ENCODE results near the gene SMIM21. TPM values are rescaled to one million over a fixed set of nuclear protein-coding genes. Genes with fewer than 3 reads are reported as not detected.

The SMIM21 gene
- total RNA-seq = not detected in 2 replicates

DNA sequence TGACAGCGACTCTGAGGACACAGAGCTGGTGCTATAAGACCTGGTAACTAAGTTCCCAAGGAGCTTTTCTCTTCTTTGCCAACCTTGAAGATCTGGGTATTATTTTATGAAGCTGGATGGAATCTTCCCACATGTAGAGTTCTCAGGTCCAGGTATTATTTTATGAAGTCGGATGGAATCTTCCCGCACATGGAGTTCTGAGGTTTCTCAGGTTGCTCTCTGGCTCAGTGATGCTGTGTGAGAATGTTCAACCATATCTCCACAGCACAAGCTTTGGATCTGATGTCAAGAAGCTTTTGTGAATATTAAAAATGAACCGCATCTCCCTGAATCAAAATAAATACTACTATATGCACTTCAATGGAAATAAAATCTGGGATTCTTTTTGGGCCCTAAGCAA, at the start of gene SMIM21:
TSS of gene SMIM21 (minus strand) at position 101 of the 400 bp plus-strand sequence. CDS start 140 bp downstream, outside the sequence.
- DNase-seq (ENCODE audit: low read depth) = no peak

DNA sequence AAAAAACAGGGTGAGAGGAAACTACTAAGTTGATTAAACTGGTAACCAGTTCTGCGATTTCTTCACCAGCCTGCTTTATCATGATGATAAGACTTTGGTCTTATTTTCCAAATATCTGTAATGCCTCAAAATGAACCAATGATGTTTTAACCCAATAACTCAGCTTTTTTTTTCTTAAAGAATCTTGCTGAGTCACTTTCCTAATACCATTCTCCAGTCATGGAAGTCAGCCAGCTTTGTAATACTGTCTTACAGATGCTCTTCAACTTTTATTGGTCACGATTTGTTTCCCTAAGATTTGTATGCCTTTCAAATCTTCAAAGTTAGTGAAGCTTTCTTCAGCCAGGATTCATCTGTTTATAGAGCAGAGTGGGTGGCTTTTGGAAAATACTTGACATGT, 47.7 kb upstream of the SMIM21 start:
- peak; percentile 60 for DNase-seq (ENCODE audit: low read depth)

DNA sequence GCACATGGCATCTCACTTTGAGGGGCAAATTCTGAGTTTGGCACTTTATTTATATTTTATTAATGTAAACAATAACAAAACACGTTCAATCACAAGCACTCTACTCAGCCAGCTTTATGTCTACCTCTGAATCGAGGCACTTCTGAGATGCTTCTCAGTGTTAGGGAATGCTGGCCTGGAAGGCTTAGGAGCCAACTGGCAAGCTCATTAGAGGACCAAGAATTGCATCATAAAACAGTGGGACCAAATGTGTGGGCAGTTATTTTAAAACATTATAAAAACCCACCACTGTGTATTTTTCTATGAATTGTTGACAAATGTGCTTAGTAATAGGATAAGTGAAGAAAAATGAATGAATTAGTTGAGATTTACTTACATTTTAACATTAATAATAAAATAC, 46.8 kb upstream of the SMIM21 start:
- DNase-seq (ENCODE audit: low read depth) = no peak

- DNase-seq (ENCODE audit: low read depth) = no peak
Observed at GRCh38 chr18:75473316-75473715, 45.8 kb upstream of the SMIM21 start.

GRCh38 chr18:75472906-75473305, 45.4 kb upstream of the SMIM21 start:
- no peak for DNase-seq (ENCODE audit: low read depth)

- no peak for DNase-seq (ENCODE audit: low read depth)
Observed at GRCh38 chr18:75472396-75472795, 44.9 kb upstream of the SMIM21 start.

DNA sequence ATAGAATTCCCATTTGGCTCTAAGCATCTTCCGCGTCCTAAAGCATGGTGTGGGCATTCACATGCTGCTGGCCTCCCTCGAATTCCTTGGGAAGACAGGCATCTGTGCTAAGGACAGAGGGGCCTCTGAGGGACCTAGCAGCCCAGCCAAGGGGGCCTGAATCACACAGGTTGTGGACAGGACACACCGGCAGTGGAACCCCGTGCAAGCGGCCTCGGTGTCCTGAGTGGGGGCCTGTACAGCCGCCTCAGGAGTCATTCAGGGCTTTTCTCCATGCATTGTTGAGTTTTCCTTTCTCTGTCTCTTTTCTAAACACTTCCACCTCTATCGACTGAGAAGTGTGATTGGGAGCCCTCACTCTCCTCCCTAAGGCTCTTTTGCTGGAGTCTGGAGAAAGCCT, 44.3 kb upstream of the SMIM21 start:
- DNase-seq (ENCODE audit: low read depth) = no peak

- no peak for DNase-seq (ENCODE audit: low read depth)
Observed at GRCh38 chr18:75467851-75468250, 40.3 kb upstream of the SMIM21 start.

DNA sequence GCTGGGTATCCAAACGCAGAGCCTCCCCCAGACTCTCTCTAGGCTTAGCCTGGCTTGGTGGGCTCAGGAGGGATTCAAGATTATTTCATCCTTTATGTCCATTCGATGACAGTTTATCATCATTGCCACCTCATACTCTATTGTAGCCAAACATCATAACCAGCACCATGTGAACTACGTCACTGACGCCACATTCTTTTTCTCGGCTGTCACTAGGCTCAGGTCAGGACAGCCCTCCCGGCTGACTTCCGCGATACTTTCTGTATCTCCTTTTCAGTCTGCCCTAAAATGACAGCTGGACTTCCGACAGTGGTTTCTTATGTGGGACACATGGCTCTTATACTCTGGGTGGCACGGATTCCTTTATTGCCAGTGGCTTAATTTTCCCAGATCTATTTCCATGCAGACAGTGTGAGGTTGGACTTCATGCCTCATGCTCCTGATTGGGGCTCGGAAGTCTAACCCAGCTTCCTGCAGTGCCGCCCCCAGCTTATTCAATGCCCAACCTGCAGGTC, 39.8 kb upstream of the SMIM21 start:
- no peak for DNase-seq (ENCODE audit: low read depth)

DNA sequence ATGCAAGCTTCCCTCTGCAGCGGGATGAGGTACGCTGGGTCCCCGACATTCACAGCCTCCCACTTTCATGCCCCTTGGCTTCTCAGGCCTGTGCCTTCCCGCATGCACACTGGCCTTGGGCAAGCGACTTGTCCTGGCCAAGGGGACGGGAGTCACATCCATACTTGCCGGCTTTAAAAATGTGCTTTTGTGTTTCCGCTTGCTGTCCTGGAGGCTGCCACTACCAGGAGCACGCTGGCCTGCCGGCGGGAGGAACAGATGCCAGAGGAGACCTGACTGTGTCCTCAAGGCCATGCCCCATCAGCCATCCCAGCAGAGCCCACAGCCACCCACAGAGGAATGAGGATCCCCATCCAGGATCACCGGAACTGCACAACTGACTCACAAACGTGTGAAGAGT, 36.9 kb upstream of the SMIM21 start:
- no peak for DNase-seq (ENCODE audit: low read depth)

GRCh38 chr18:75462178-75462832, 34.8 kb upstream of the SMIM21 start:
- no peak for DNase-seq (ENCODE audit: low read depth)

- no peak for DNase-seq (ENCODE audit: low read depth)
Observed at GRCh38 chr18:75456199-75456631, 28.7 kb upstream of the SMIM21 start.

DNA sequence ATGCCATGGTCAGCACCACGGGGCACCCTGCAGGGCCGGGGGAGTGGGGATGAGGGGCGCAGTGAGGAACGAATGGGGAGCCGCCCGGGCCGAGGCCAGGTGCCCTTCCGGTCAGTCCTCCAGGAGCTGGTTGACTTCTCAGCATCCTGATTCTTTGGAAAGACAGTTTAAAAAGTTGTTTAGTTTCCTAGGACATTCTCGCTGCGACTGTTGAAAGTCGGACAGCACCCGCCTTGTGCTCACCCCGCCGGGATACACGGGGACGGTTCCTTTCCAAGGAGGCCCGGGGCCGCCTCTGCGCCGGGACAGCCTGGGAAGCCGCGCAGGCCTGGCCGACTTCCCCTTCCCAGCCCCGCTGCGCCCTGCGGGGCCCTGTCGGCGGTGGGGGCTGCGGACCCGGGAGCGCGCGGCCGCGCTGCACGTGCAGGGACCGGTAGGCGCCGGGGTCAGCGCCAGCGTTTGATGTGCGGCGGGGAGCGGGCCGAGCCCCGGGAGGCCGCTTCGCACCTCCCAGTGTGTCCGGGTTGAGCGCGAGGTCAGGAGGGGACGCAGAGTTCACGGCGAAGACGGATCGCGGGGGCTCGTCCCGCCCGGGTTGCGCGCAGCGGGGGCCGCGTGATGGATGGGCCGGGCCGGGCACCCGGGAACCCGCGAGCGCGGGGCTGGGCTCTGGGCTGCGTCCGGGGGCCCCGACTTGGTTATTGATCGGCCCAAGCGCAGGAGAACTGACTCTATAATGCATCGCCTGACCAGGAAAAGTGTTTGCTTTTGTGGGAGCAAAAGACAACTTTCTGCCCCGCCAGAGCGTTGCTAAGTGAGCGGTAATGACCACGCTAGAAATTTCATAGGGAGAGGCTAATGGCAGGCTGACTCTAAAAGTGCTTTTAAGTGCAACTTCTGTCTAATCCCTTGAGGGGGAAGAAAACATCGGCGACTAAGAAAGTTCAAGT, 28.0 kb upstream of the SMIM21 start:
- peak; percentile 9 for DNase-seq (ENCODE audit: low read depth)

- DNase-seq (ENCODE audit: low read depth) = no peak
Observed at GRCh38 chr18:75454022-75454795, 26.7 kb upstream of the SMIM21 start.

DNA sequence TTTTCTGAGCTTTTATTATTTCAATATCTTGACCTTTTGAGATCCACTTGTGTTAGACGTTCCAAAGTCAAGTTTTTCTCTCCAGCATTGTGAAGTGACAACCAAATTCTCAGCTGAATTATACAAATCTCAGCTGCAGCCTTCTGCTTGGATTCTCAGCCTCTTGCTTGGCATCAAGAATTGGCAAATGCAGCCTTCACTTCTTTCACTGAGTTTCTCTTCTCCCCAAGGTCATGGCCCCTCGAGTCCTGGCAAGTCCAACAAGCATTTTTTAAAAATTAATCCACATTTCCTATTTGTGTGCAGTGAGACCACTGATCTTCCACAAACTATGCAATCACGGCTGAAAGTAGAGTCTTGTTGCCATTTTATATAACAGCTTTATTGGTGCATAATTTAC, 23.4 kb upstream of the SMIM21 start:
- no peak for DNase-seq (ENCODE audit: low read depth)

- DNase-seq (ENCODE audit: low read depth) = no peak
Observed at GRCh38 chr18:75441896-75442295, 14.4 kb upstream of the SMIM21 start.

- no peak for DNase-seq (ENCODE audit: low read depth)
Observed at GRCh38 chr18:75439348-75439747, 11.8 kb upstream of the SMIM21 start.

- no peak for DNase-seq (ENCODE audit: low read depth)
Observed at GRCh38 chr18:75438891-75439290, 11.4 kb upstream of the SMIM21 start.

DNA sequence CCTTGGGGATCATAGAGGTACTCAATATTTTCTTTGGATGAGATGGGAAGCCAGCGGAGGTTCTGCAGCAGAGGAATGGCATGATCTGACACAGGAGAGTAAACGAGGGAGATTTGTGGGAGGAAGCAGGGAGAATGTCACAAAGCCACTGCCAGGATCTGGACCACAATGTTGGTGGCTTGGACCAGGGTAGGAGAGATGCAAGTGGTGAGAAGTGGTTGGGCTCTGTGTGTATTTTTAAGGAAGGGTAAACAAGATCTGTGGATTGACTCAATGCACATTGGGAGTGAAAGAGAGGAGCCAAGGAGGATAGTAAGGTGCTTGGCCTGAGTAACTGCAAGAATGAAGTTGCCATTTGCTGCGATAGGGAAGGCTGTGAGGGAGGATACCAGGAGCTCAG, 10.5 kb upstream of the SMIM21 start:
- DNase-seq (ENCODE audit: low read depth) = no peak

DNA sequence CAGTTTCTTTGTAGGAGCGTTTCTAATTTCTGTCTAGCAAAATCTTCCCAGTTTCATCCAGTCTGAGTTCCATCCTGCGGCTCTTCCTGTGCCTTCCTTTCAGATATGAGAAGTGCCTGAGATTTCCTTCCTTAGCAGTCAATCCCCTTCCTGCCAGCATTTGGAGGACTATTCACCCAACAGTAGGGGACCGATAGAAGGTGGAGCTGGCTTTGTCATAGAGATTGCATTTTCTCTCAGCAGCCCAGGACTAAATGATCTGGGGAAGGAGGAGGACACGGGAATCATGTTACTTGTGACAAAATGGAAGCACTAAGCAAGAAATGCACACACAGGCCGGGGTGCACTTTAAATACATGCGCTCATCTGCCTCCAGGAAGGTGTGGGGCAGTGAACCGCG, 5.6 kb upstream of the SMIM21 start:
- DNase-seq (ENCODE audit: low read depth) = no peak

DNA sequence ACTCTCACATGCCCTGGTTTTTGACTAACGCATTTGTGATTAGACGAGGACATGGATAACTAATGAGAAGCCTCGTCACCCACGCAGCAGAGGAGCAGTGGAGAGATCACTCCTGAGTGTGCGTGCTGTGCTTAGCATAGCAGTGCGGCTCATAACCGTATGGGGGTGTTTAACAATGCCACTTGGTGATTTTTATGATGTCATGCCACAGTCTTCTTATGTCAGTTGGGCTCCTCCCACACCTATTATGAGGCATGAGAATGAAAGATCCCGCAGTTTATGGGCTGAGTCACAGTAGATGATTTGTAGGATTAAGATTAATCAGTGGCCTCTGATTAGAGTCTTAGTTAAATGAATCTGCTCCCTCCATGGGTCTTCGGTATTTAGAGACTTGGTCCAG, 2.5 kb upstream of the SMIM21 start:
- no peak for DNase-seq (ENCODE audit: low read depth)

GRCh38 chr18:75428490-75428889, 987 bp upstream of the SMIM21 start:
- no peak for DNase-seq (ENCODE audit: low read depth)

All from renal cortical epithelial cell (primary cell).